Suprapubic skin (tissue), 4 donors: ENCODE results near the gene FRMD4B. TPM values are rescaled to one million over a fixed set of nuclear protein-coding genes. Genes with fewer than 3 reads are reported as not detected.

Source experiments
- DNase-seq, 2 donors: peaks; one replicate each; pipeline ENCODE4 v3.0.0-alpha.2; 2019; ENCODE audit warnings: low spot score in 2 of 2
- H3K27ac ChIP-seq: fragments of 200-600 bp; sonication (generic); one replicate; pipeline ENCODE4 v1.5.1; 2019
- H3K27me3 ChIP-seq: fragments of 200-600 bp; sonication (generic); one replicate; pipeline ENCODE4 v1.5.1; 2019
- H3K36me3 ChIP-seq: fragments of 200-600 bp; sonication (generic); one replicate; pipeline ENCODE4 v1.5.1; 2019
- H3K4me1 ChIP-seq: fragments of 200-600 bp; sonication (generic); one replicate; pipeline ENCODE4 v1.5.1; 2019
- H3K4me3 ChIP-seq: fragments of 200-600 bp; sonication (generic); one replicate; pipeline ENCODE4 v1.5.1; 2019; ENCODE audit warnings: mild to moderate bottlenecking
- H3K9me3 ChIP-seq: fragments of 200-600 bp; sonication (generic); one replicate; pipeline ENCODE4 v1.5.1; 2019
- CTCF ChIP-seq, 2 donors: fragments of 200-600 bp in 1 of 2; fragments of 450-650 bp in 1 of 2; sonication (generic) in 1 of 2; IDR thresholded peaks; one replicate each; pipeline ENCODE4 v1.5.1; 2016 to 2019; ENCODE audit warnings: antibody characterized with exemption in 2 of 2, mild to moderate bottlenecking in 1 of 2, moderate library complexity in 1 of 2
- EP300 ChIP-seq: sonication (generic); formaldehyde crosslinking; IDR thresholded peaks from one replicate; pipeline ENCODE4 v1.6.1; 2017; ENCODE audit warnings: antibody characterized with exemption
- POLR2A ChIP-seq, 2 donors: fragments of 450-650 bp; IDR thresholded peaks; one replicate each; pipeline ENCODE4 v1.6.1; 2017; ENCODE audit warnings: antibody characterized with exemption in 2 of 2, mild to moderate bottlenecking in 2 of 2, moderate library complexity in 2 of 2
- POLR2AphosphoS5 ChIP-seq, 3 donors: sonication (generic); formaldehyde crosslinking; IDR thresholded peaks; one replicate each; pipeline ENCODE4 v1.6.1; 2017; ENCODE audit warnings: antibody characterized with exemption in 3 of 3
- WGBS: methylation state at CpG from one replicate; pipeline ENCODE4 v1.1.5; 2018; 5-methylcytosine and 5-hydroxymethylcytosine counted together
- total RNA-seq, 4 donors: library from RNA; depleted of rRNA; stranded (reverse); fragments of >200 nt; gene quantifications; one replicate each; pipeline ENCODE4 v1.1.0, GENCODE V29; 2016

The FRMD4B gene
- total RNA-seq, 4 donors from 2014 or later, result 53.8 to 75.3 (median 67.8) TPM

DNA sequence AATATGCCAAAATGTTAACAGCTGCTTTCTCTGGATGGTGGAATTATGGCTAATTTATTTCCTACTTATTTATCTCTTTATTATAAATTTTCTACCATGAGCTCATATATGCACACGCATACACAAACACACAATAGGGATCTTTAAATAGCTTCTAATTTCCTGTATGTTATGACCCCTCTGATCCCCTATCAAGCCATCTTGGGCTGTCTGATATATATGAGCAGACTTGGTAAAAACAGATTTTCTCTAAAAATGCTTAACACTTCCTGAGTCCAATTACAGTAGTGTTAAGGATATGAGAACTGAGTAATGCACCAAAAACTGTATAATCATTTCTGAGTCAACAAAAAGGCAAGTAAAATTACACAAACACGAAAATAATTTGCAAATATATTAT, 211.4 kb downstream of the FRMD4B start:
- WGBS, result 74% methylated on average over 2 of the region's 2 CpGs
- TF ChIP-seq EP300 (no peak), POLR2AphosphoS5 (IDR thresholded peaks at IDR 0.05) (no peak), CTCF (IDR thresholded peaks at IDR 0.05) (no peak), POLR2A (IDR thresholded peaks at IDR 0.05) (no peak)
- H3K4me3 ChIP-seq, result no peak overlapping the region
- H3K27ac ChIP-seq, result no peak overlapping the region
- no peaks in the 10 kb centered on the region for H3K9me3 ChIP-seq
- H3K4me1 ChIP-seq, result peaks cover 15% of the 10 kb centered on the region
- peaks cover 52% of the 10 kb centered on the region for H3K36me3 ChIP-seq
- no peak for DNase-seq
- H3K27me3 ChIP-seq, result no peaks in the 10 kb centered on the region

- H3K9me3 ChIP-seq, result no peaks in the 10 kb centered on the region
- H3K36me3 ChIP-seq, result peaks cover 47% of the 10 kb centered on the region
- H3K27ac ChIP-seq, result no peak overlapping the region
- DNase-seq, result no peak
- TF ChIP-seq EP300 (no peak), POLR2AphosphoS5 (IDR thresholded peaks at IDR 0.05) (no peak)
- no peaks in the 10 kb centered on the region for H3K27me3 ChIP-seq
- H3K4me3 ChIP-seq, result no peak overlapping the region
- 98% methylated on average over 1 of the region's 1 CpG for WGBS
- H3K4me1 ChIP-seq, result peaks cover 3% of the 10 kb centered on the region
Measured at GRCh38 chr3:69172058-69172457, 213.8 kb downstream of the FRMD4B start.

DNA sequence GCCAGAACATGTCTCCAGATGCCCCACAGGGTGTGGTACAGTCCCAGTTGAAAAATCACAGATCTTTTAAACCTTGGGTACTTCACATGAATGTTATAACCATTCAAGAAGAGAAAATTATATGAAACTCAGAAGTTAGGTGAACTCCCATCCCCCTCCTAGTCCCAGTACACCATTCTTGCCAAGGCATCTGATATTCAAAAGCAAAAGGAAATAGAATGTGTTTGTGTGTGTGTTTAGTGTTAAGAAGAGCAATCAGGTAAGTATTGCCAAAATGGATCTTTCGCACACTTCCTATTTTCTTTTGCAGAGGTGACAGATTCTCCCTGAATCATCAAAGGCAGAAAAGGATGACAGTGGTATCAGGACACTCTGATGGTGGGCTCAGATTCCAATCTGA, 219.4 kb downstream of the FRMD4B start:
- DNase-seq, result no peak
- Histone ChIP-seq H3K36me3 (peaks cover 9% of the 10 kb centered on the region), H3K27ac (no peak overlapping the region), H3K4me1 (peaks cover 3% of the 10 kb centered on the region), H3K27me3 (no peaks in the 10 kb centered on the region), H3K4me3 (no peak overlapping the region), H3K9me3 (no peaks in the 10 kb centered on the region)
- TF ChIP-seq EP300 (no peak), POLR2A (IDR thresholded peaks at IDR 0.05) (no peak), POLR2AphosphoS5 (IDR thresholded peaks at IDR 0.05) (no peak), CTCF (IDR thresholded peaks at IDR 0.05) (no peak)
- WGBS, result 84% methylated on average over 1 of the region's 1 CpG

- DNase-seq, result no peak
- 93% methylated on average over 4 of the region's 4 CpGs for WGBS
- no peaks in the 10 kb centered on the region for H3K4me1 ChIP-seq
- no peak for TF ChIP-seq POLR2A (IDR thresholded peaks at IDR 0.05)
- TF ChIP-seq POLR2AphosphoS5 (IDR thresholded peaks at IDR 0.05), result no peak
- no peak for TF ChIP-seq CTCF (IDR thresholded peaks at IDR 0.05)
- no peak overlapping the region for H3K27ac ChIP-seq
- no peak overlapping the region for H3K4me3 ChIP-seq
- H3K36me3 ChIP-seq, result peaks cover 2% of the 10 kb centered on the region
- H3K27me3 ChIP-seq, result no peaks in the 10 kb centered on the region
- H3K9me3 ChIP-seq, result no peaks in the 10 kb centered on the region
Measured at GRCh38 chr3:69165744-69166143, 220.1 kb downstream of the FRMD4B start.

- TF ChIP-seq POLR2AphosphoS5 (IDR thresholded peaks at IDR 0.05) (no peak), EP300 (no peak), CTCF (IDR thresholded peaks at IDR 0.05) (no peak), POLR2A (IDR thresholded peaks at IDR 0.05) (no peak)
- H3K27me3 ChIP-seq, result no peaks in the 10 kb centered on the region
- H3K4me1 ChIP-seq, result no peaks in the 10 kb centered on the region
- no peak overlapping the region for H3K27ac ChIP-seq
- no peak overlapping the region for H3K4me3 ChIP-seq
- H3K36me3 ChIP-seq, result no peaks in the 10 kb centered on the region
- H3K9me3 ChIP-seq, result no peaks in the 10 kb centered on the region
- DNase-seq, result no peak
Measured at GRCh38 chr3:69164296-69164695, 221.6 kb downstream of the FRMD4B start.

GRCh38 chr3:69162308-69162980, 223.4 kb downstream of the FRMD4B start:
- DNase-seq, result no peak
- H3K4me3 ChIP-seq, result no peak overlapping the region
- no peaks in the 10 kb centered on the region for H3K4me1 ChIP-seq
- no peaks in the 10 kb centered on the region for H3K27me3 ChIP-seq
- H3K27ac ChIP-seq, result no peak overlapping the region
- WGBS, result 89% methylated on average over 2 of the region's 2 CpGs
- no peak for TF ChIP-seq CTCF (IDR thresholded peaks at IDR 0.05)
- no peak for TF ChIP-seq POLR2AphosphoS5 (IDR thresholded peaks at IDR 0.05)
- no peak for TF ChIP-seq POLR2A (IDR thresholded peaks at IDR 0.05)
- no peak for TF ChIP-seq EP300
- H3K36me3 ChIP-seq, result no peaks in the 10 kb centered on the region
- no peaks in the 10 kb centered on the region for H3K9me3 ChIP-seq
